HepG2 (cell line): Measurements from ENCODE around the gene ASXL1. TPM values are rescaled to one million over a fixed set of nuclear protein-coding genes. Genes with fewer than 3 reads are reported as not detected.

Experiments used
- ARID2 ChIP-seq: sonication (generic); formaldehyde crosslinking; IDR thresholded peaks from 2 replicates; pipeline ENCODE4 v1.8.1; 2022; ENCODE audit warnings: mild to moderate bottlenecking, missing genetic modification reagents, borderline replicate concordance
- ARID4A ChIP-seq: sonication (generic); formaldehyde crosslinking; IDR thresholded peaks from 2 replicates; pipeline ENCODE4 v1.5.0; 2020; ENCODE audit warnings: mild to moderate bottlenecking, missing genetic modification reagents, borderline replicate concordance
- ARNT2 ChIP-seq: sonication (generic); formaldehyde crosslinking; IDR thresholded peaks from 2 replicates; pipeline ENCODE4 v1.8.0; 2022; ENCODE audit warnings: mild to moderate bottlenecking, low read depth, missing genetic modification reagents, moderate library complexity
- ATAD3A ChIP-seq: sonication (generic); formaldehyde crosslinking; IDR thresholded peaks from 2 replicates; pipeline ENCODE4 v1.4.0; 2020; ENCODE audit warnings: missing genetic modification reagents
- DDIT3 ChIP-seq: sonication (generic); formaldehyde crosslinking; IDR thresholded peaks from 2 replicates; pipeline ENCODE4 v1.4.0; 2020; ENCODE audit warnings: mild to moderate bottlenecking, missing genetic modification reagents
- HMGXB4 ChIP-seq, 2 experiments: sonication (generic) in 1 of 2; formaldehyde crosslinking in 1 of 2; IDR thresholded peaks; 2 replicates each; pipeline versions ENCODE4 v1.4.0 to v1.6.1; 2018 to 2020; ENCODE audit warnings: missing genetic modification reagents in 2 of 2, borderline replicate concordance in 1 of 2, low read depth in 1 of 2, mild to moderate bottlenecking in 1 of 2, missing biosample characterization in 1 of 2
- SMAD3 ChIP-seq: sonication (generic); formaldehyde crosslinking; IDR thresholded peaks from 2 replicates; pipeline ENCODE4 v1.4.0; 2020; ENCODE audit warnings: missing genetic modification reagents
- THAP11 ChIP-seq: IDR thresholded peaks from 2 replicates; pipeline ENCODE4 v1.6.1; 2016; ENCODE audit warnings: missing biosample characterization, missing genetic modification reagents
- ZNF234 ChIP-seq: sonication (generic); formaldehyde crosslinking; conservative IDR thresholded peaks from 2 replicates; pipeline ENCODE4 v1.5.1; 2020; ENCODE audit warnings: mild to moderate bottlenecking, missing genetic modification reagents
- ZNF446 ChIP-seq: sonication (generic); formaldehyde crosslinking; IDR thresholded peaks from 2 replicates; pipeline ENCODE4 v1.5.0; 2020; ENCODE audit warnings: mild to moderate bottlenecking, missing genetic modification reagents
- ZNF766 ChIP-seq: sonication (generic); formaldehyde crosslinking; IDR thresholded peaks from 2 replicates; pipeline ENCODE4 v1.5.0; 2020; ENCODE audit warnings: missing genetic modification reagents, borderline replicate concordance
- ZSCAN30 ChIP-seq: sonication (generic); formaldehyde crosslinking; IDR thresholded peaks from 2 replicates; pipeline ENCODE4 v1.5.0; 2020; ENCODE audit warnings: mild to moderate bottlenecking, missing genetic modification reagents
- polyA plus RNA-seq, 8 experiments: library from polyadenylated mRNA; depleted of rRNA in 3 of 8; stranded (reverse) in 7 of 8; unstranded in 1 of 8; fragments of >200 nt; fragmentation: Illumina TruSeq in 4 of 8; extraction: Trizol in 4 of 8; gene quantifications; 2 replicates each; pipeline versions ENCODE4 v1.2.1 to v1.2.3, GENCODE V29; 2011 to 2016; ENCODE audit warnings: low read depth in 4 of 8, missing spikeins in 1 of 8, mixed read lengths in 1 of 8; ENCODE audit not compliant: insufficient read depth in 1 of 8
- total RNA-seq, 5 experiments: library from RNA; depleted of rRNA; stranded (reverse); fragments of >200 nt; fragmentation: Illumina TruSeq; extraction: Trizol; gene quantifications; 2 replicates each; pipeline ENCODE4 v1.2.3, GENCODE V29; 2016; ENCODE audit warnings: low read depth in 1 of 5
- TF ChIP-seq, protein P1 (sequence below): sonication (generic); formaldehyde crosslinking; conservative IDR thresholded peaks from 2 replicates; pipeline ENCODE4 v1.4.0; 2020; ENCODE audit warnings: missing genetic modification reagents
- TF ChIP-seq, protein P2 (sequence below): sonication (generic); formaldehyde crosslinking; IDR thresholded peaks from 2 replicates; pipeline ENCODE4 v1.5.1; 2020; ENCODE audit warnings: missing genetic modification reagents, mild to moderate bottlenecking, borderline replicate concordance

The ASXL1 gene
- total and polyA plus RNA-seq, 2 of the 13 experiments (the other 11 are each of a cell fraction or from before 2014, with no cell fraction given), result 62.1 to 74.8 TPM

- TF ChIP-seq HMGXB4 (CRISPR knock-in tag; IDR thresholded peaks at IDR 0.05; ENCODE audit: borderline replicate concordance in 1 of 2, low read depth in 1 of 2), result no peak
- TF ChIP-seq ZNF234 (CRISPR knock-in tag), result no peak
- TF ChIP-seq ARID4A (CRISPR knock-in tag), result no peak
- no peak for TF ChIP-seq SMAD3 (CRISPR knock-in tag)
- TF ChIP-seq ZNF766 (CRISPR knock-in tag), result no peak
- no peak for TF ChIP-seq THAP11
- TF ChIP-seq, protein P1, sequence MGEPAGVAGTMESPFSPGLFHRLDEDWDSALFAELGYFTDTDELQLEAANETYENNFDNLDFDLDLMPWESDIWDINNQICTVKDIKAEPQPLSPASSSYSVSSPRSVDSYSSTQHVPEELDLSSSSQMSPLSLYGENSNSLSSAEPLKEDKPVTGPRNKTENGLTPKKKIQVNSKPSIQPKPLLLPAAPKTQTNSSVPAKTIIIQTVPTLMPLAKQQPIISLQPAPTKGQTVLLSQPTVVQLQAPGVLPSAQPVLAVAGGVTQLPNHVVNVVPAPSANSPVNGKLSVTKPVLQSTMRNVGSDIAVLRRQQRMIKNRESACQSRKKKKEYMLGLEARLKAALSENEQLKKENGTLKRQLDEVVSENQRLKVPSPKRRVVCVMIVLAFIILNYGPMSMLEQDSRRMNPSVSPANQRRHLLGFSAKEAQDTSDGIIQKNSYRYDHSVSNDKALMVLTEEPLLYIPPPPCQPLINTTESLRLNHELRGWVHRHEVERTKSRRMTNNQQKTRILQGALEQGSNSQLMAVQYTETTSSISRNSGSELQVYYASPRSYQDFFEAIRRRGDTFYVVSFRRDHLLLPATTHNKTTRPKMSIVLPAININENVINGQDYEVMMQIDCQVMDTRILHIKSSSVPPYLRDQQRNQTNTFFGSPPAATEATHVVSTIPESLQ (CRISPR knock-in tag), result no peak
- no peak for TF ChIP-seq ZNF446 (CRISPR knock-in tag)
- TF ChIP-seq, protein P2, sequence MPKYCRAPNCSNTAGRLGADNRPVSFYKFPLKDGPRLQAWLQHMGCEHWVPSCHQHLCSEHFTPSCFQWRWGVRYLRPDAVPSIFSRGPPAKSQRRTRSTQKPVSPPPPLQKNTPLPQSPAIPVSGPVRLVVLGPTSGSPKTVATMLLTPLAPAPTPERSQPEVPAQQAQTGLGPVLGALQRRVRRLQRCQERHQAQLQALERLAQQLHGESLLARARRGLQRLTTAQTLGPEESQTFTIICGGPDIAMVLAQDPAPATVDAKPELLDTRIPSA (CRISPR knock-in tag), result no peak
- no peak for TF ChIP-seq ATAD3A (CRISPR knock-in tag)
- 0 out of 2 replicates have a peak, but pooled peaks have one; percentile 54 for TF ChIP-seq ARID2
- no peak for TF ChIP-seq ZSCAN30 (CRISPR knock-in tag)
- TF ChIP-seq DDIT3, result no peak
- TF ChIP-seq ARNT2 (CRISPR knock-in tag), result 0 out of 2 replicates have a peak, but pooled peaks have one; percentile 13
Observed at GRCh38 chr20:32360333-32360634, 2.2 kb downstream of the ASXL1 start (continued).
